Adrenal gland (tissue), 5 donors: ENCODE results near the gene CISH.

ENCODE experiments used
- POLR2A ChIP-seq, 2 donors: fragments of 450-650 bp; IDR thresholded peaks; one replicate each; pipeline ENCODE4 v1.6.1; 2017; ENCODE audit warnings: antibody characterized with exemption in 2 of 2, mild to moderate bottlenecking in 2 of 2, moderate library complexity in 1 of 2
- TF ChIP-seq, protein P1 (sequence below), 6 experiments: fragments of 450-650 bp in 4 of 6; fragments of 200-600 bp in 2 of 6; sonication (generic) in 1 of 6; IDR thresholded peaks; 1 replicate in 5 of 6; 2 replicates in 1 of 6; pipeline versions ENCODE4 v1.5.1 to v1.8.0; 2016 to 2021; ENCODE audit warnings: antibody characterized with exemption in 6 of 6, mild to moderate bottlenecking in 2 of 6, moderate library complexity in 1 of 6
- donor health status: DM: no; HTN: no; CAD: no.

DNA sequence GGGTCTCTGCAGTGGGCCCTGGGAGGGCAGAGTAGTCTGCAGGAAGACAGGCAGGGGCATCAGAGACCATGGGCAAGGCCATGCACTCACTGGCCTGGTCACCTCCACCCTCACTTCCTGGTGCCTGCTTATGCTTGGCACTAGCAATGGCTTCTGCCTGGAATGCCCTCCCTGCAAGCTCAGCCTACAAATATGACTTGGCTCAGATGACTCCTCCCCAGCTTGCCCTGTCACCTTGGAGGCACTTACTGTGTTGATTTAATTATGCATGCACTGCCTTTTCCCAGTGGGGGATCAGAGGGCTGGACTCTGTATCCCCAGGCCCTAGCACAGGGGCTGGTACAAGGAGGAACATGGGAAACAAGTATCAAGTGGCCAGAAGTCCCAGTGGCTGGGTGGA is 51.9 kb downstream of the CISH start:
- TF ChIP-seq, protein P1, sequence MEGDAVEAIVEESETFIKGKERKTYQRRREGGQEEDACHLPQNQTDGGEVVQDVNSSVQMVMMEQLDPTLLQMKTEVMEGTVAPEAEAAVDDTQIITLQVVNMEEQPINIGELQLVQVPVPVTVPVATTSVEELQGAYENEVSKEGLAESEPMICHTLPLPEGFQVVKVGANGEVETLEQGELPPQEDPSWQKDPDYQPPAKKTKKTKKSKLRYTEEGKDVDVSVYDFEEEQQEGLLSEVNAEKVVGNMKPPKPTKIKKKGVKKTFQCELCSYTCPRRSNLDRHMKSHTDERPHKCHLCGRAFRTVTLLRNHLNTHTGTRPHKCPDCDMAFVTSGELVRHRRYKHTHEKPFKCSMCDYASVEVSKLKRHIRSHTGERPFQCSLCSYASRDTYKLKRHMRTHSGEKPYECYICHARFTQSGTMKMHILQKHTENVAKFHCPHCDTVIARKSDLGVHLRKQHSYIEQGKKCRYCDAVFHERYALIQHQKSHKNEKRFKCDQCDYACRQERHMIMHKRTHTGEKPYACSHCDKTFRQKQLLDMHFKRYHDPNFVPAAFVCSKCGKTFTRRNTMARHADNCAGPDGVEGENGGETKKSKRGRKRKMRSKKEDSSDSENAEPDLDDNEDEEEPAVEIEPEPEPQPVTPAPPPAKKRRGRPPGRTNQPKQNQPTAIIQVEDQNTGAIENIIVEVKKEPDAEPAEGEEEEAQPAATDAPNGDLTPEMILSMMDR (IDR thresholded peaks at IDR 0.05): no peak
- TF ChIP-seq POLR2A (IDR thresholded peaks at IDR 0.05): no peak
